ENCODE measurements around the gene UBE3C. TPM values are rescaled to one million over a fixed set of nuclear protein-coding genes. Genes with fewer than 3 reads are reported as not detected.

The UBE3C gene
- total and polyA plus RNA-seq, 2 donors (not counting 3 experiments of a cell fraction or from before 2014, with no cell fraction given) = 45.1 to 77.3 TPM

- peak overlapping the region; percentile 42 for H3K4me2 ChIP-seq (ENCODE audit: insufficient read depth, low read length)
- POLR2A ChIA-PET = no interaction called here
- CTCF ChIA-PET = no interaction called here
- H3K4me3 ChIP-seq (replicated peaks in 1 of 3; ENCODE audit: insufficient read depth in 1 of 3, low read depth in 1 of 3, low read length in 3 of 3) = no peak overlapping the region
- intact Hi-C loops (cut with micrococcal nuclease) = loop anchor here (2.0 kb wide), 1 partner anchor 27 kb away; the partner anchor contains the start of gene DNAJB6
- dilution Hi-C loops (cut with MboI; ENCODE audit: extremely low pct_ligation_motif_present, low sequenced_read_pairs) = no loop called here
- no peaks in the 10 kb centered on the region for H4K20me1 ChIP-seq (replicated peaks; ENCODE audit: control insufficient read depth, extremely low read depth, insufficient read depth, low read length)
- DNase-seq (ENCODE audit: low read depth, low spot score) (peak; percentile 28), FAIRE-seq (peak; percentile 67)
- BruUV-seq (replicated peaks) = no TSS peak
- H3K36me3 ChIP-seq (ENCODE audit: control insufficient read depth in 2 of 2, extremely low read depth in 1 of 2, insufficient read depth in 2 of 2, low read length in 2 of 2) = no peaks in the 10 kb centered on the region
- no peaks in the 10 kb centered on the region for H3K9me1 ChIP-seq (replicated peaks; ENCODE audit: control insufficient read depth, extremely low read depth, insufficient read depth, low read length)
- peak overlapping the region; percentile 88 for H2AFZ ChIP-seq (ENCODE audit: low read depth, low read length)
- no peaks in the 10 kb centered on the region for H3K27me3 ChIP-seq (ENCODE audit: control insufficient read depth in 2 of 2, insufficient read depth in 2 of 2, low read length in 2 of 2)
- H3K27ac ChIP-seq (ENCODE audit: insufficient read depth, low read depth, low read length) = peak overlapping the region; percentile 52
- H3K9me3 ChIP-seq (replicated peaks; ENCODE audit: control insufficient read depth, insufficient read depth, low read length) = no peaks in the 10 kb centered on the region
- no peaks in the 10 kb centered on the region for H3K79me2 ChIP-seq (ENCODE audit: control insufficient read depth, insufficient read depth, low read length)
- no peak overlapping the region for H3K9ac ChIP-seq (replicated peaks; ENCODE audit: extremely low read depth, insufficient read depth, low read length)
- TF ChIP-seq MYC (IDR thresholded peaks at IDR 0.05; ENCODE audit: low read depth, low read length) = no peak
- peak; percentile 67 for TF ChIP-seq FOS (IDR thresholded peaks at IDR 0.05; ENCODE audit: borderline replicate concordance, insufficient read depth, low read length)
- peaks cover 13% of the 10 kb centered on the region for H3K4me1 ChIP-seq (ENCODE audit: control insufficient read depth, extremely low read depth, insufficient read depth, low read length)
Measured at GRCh38 chr7:157309988-157310668, 171.4 kb downstream of the UBE3C start.

- Histone ChIP-seq H3K4me2 (ENCODE audit: insufficient read depth, low read length) (peak overlapping the region; percentile 42), H3K27ac (ENCODE audit: insufficient read depth, low read depth, low read length) (peak overlapping the region; percentile 52), H3K9me1 (replicated peaks; ENCODE audit: control insufficient read depth, extremely low read depth, insufficient read depth, low read length) (no peaks in the 10 kb centered on the region), H3K4me1 (ENCODE audit: control insufficient read depth, extremely low read depth, insufficient read depth, low read length) (peaks cover 13% of the 10 kb centered on the region), H4K20me1 (replicated peaks; ENCODE audit: control insufficient read depth, extremely low read depth, insufficient read depth, low read length) (no peaks in the 10 kb centered on the region), H3K9me3 (replicated peaks; ENCODE audit: control insufficient read depth, insufficient read depth, low read length) (no peaks in the 10 kb centered on the region), H3K79me2 (ENCODE audit: control insufficient read depth, insufficient read depth, low read length) (no peaks in the 10 kb centered on the region), H2AFZ (ENCODE audit: low read depth, low read length) (peak overlapping the region; percentile 88), H3K27me3 (ENCODE audit: control insufficient read depth in 2 of 2, insufficient read depth in 2 of 2, low read length in 2 of 2) (no peaks in the 10 kb centered on the region), H3K36me3 (ENCODE audit: control insufficient read depth in 2 of 2, extremely low read depth in 1 of 2, insufficient read depth in 2 of 2, low read length in 2 of 2) (no peaks in the 10 kb centered on the region), H3K4me3 (replicated peaks in 1 of 3; ENCODE audit: insufficient read depth in 1 of 3, low read depth in 1 of 3, low read length in 3 of 3) (no peak overlapping the region), H3K9ac (replicated peaks; ENCODE audit: extremely low read depth, insufficient read depth, low read length) (no peak overlapping the region)
- TF ChIP-seq MAX (IDR thresholded peaks at IDR 0.05; ENCODE audit: insufficient read depth, insufficient read length) = no peak
- no peak for TF ChIP-seq JUN (IDR thresholded peaks at IDR 0.05; ENCODE audit: borderline replicate concordance, insufficient read depth, insufficient read length, low read depth)
- no peak for TF ChIP-seq GATA2 (IDR thresholded peaks at IDR 0.05; ENCODE audit: insufficient read depth, insufficient read length, low read depth, low read length)
- TF ChIP-seq MYC (IDR thresholded peaks at IDR 0.05; ENCODE audit: low read depth, low read length) = no peak
- no peak for TF ChIP-seq CTCF (IDR thresholded peaks at IDR 0.05; ENCODE audit: extremely low read depth in 1 of 2, insufficient read depth in 1 of 2, low read depth in 1 of 2, low read length in 2 of 2)
- no peak for TF ChIP-seq EZH2 (IDR thresholded peaks at IDR 0.05; ENCODE audit: borderline replicate concordance, low read depth, low read length, severe bottlenecking)
- no peak for TF ChIP-seq FOS (IDR thresholded peaks at IDR 0.05; ENCODE audit: borderline replicate concordance, insufficient read depth, low read length)
- no peak for TF ChIP-seq POLR2A (IDR thresholded peaks at IDR 0.05; ENCODE audit: low read depth, low read length)
- no peak for TF ChIP-seq POLR2AphosphoS5 (IDR thresholded peaks at IDR 0.05; ENCODE audit: insufficient read depth, low read depth, low read length)
- DNase-seq (ENCODE audit: low read depth, low spot score) (no peak), FAIRE-seq (peak; percentile 21)
- BruUV-seq (replicated peaks) = no TSS peak
- ChIA-PET CTCF (no interaction called here), POLR2A (no interaction called here)
- dilution Hi-C loops (cut with MboI; ENCODE audit: extremely low pct_ligation_motif_present, low sequenced_read_pairs) (no loop called here), intact Hi-C loops (cut with micrococcal nuclease) (loop anchor here (2.0 kb wide), 1 partner anchor 26 kb away; the partner anchor contains the start of gene DNAJB6)
Measured at GRCh38 chr7:157310676-157311185, 172.0 kb downstream of the UBE3C start.

Measured in endothelial cell of umbilical vein (primary cell).